KG1 (cell line): Measurements from ENCODE around the gene EFHC2.
"Not testable (repeated sequence)": the region's sequence is repeated elsewhere in the genome, so short reads cannot be mapped to it uniquely, and the experiment has no call there.

Experiments
- DNase-seq: peaks from one replicate; lab custom pipeline; 2025; lab: John Stamatoyannopoulos, UW

The EFHC2 gene

GRCh38 chrX:44234116-44234515 lies 109.4 kb downstream of the EFHC2 start:
- no peak for DNase-seq

- DNase-seq = no peak
Observed at GRCh38 chrX:44232081-44232480, 111.4 kb downstream of the EFHC2 start.

GRCh38 chrX:44228621-44229020 lies 114.9 kb downstream of the EFHC2 start:
- no peak for DNase-seq

GRCh38 chrX:44227991-44228390 lies 115.5 kb downstream of the EFHC2 start:
- no peak for DNase-seq

DNA sequence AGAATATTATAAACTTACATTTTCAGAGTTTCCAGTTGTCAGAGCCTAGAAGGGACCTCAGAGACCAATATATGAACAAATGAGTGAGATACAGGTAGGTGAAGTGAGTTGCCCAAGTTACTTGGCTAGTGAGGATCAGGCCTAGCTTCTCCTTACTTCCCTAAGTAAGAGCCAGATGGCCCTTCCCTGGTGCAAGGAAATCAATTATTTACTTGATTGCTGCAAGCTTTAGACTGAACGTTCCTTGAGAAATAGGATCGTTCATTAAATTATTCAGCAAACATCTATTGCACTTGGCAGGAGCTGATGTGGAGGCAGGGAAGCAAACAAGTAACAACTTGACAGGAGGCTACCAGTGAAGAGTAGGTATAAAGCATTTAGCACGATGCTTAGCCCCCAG lies 117.8 kb downstream of the EFHC2 start:
- no peak for DNase-seq

- DNase-seq = no peak
Observed at GRCh38 chrX:44224760-44225159, 118.7 kb downstream of the EFHC2 start.

GRCh38 chrX:44223150-44223549 lies 120.3 kb downstream of the EFHC2 start:
- DNase-seq = no peak

GRCh38 chrX:44218465-44218864 lies 125.0 kb downstream of the EFHC2 start:
- DNase-seq = no peak

DNA sequence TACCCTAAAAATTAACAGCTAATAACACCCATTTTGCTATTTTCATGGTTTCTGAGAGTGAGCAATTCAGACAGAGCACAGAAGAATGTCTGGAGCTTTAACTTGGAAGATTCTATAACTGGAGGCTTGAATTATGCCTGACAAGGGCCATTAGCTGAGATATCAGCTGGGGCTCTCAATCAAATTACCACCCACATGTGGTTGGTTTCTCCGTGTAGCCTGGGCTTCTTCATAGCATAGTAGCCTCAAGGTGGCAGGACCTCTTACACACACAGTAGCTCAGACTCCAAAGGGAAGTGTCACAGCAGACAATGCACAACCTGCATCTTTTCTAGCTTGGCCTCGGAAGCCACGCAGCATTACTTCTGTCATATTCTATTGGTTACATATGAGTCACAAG lies 127.3 kb downstream of the EFHC2 start:
- DNase-seq = no peak

DNA sequence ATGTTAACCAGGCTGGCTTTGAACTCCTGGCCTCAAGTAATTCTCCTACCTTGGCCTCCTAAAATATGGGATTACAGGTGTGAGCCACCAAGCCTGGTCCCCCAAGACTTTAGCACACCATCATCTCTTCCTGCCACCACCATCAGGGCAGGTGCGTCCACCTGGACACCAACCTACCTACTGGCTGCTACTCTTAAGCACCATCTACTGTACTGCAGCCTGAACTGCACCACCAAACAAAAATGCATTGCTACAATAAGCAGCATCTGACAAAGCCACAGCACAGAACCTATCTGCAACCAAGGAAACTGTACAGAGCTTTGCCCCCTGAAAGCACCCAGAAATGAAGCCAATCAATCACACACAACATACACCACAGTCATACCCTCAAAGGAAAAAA lies 139.7 kb downstream of the EFHC2 start:
- DNase-seq = no peak

- no peak for DNase-seq
Observed at GRCh38 chrX:44202596-44202995, 140.9 kb downstream of the EFHC2 start.

DNA sequence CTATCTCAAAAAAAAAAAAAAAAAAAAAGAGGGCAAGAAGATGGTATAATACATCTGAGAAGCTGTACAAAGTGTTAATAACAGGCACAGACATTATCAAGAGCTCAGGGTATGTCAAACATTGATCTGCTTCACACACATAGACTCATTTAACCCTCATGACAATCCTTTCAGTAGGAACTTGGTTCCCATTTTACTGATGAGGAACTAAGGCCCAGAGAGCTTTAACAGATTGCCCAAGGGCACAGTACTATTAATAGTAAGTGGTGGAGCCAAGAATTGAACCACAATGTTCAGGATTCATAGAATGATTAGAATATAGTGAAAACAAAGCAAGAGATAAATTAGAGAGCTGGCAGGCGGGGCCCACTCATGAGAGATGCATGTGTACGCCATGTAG lies 154.4 kb downstream of the EFHC2 start:
- DNase-seq = no peak

GRCh38 chrX:44187915-44188314 lies 155.6 kb downstream of the EFHC2 start:
- DNase-seq = not testable (repeated sequence)

- no peak for DNase-seq
Observed at GRCh38 chrX:44183329-44183728, 160.1 kb downstream of the EFHC2 start.

DNA sequence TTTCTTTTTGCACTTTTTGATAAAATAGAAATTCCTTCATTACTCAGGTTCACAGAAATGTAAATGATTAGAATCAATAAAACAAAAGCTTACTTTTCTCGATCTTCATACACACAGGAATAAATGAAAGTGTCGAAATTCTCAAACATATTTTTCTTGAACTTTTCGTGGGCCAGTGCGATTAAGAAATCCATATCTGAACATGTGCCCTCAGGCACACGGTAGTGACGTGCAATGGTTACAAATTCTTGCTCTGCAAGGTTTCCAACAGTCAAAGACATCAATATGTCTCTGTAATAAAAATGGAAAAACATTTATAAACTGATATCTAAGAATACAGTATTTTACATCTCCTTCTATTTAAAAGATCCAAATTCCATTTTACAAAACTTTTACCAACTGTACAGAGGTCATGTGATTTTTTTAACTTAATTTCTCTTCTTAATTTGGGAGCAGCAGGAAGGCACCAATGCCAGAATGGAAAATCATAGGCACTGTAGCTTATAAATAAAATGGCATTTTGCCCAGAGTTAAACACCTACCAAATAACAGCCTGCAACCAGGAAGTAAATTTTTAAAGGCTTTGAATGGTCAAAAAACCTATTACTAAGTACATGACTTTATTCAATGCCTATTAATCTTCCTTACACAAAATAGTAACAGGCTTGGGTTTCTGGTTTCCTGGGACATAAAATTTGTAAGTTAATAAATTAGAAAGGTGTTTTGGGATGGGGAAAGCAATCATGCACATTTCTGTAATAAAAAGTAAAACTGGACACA lies 165.0 kb downstream of the EFHC2 start:
- no peak for DNase-seq

DNA sequence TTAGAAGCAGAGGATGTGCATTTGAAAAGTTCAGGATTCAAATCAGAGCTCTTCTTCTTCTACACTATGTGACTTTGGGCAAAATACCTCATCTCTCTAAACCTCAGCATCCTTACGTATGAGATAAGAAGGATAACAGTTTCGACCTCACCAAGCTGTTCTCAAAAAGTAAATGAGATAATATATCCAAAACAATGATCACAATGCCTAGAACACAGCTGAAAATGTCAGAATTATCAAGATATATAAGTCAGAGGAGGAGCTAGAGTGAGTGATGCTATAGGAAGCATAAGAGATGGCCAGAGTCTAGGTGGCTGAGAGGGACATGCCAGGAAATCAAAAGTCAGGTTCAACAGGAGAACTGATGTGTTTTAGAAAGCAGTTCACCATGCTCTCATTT lies 168.0 kb downstream of the EFHC2 start:
- no peak for DNase-seq

DNA sequence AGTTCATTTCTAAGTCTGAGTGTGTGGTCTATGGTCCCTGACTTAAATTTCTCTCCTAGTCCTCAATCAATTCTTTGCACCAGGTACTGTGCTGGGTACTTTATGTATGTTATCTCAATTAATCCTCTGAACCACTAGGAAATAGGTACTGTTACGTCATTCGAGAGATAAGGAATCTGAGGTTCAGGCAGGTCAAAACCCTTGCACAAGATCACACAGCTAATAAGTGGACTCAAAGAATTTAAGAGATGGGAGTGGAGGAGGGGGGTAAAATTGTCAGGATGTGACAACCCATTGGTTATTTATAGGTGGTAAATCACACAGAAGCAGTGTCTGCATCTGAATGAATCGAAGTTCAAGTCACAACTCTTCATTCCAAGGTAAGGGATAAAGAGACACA lies 169.4 kb downstream of the EFHC2 start:
- DNase-seq = no peak

DNA sequence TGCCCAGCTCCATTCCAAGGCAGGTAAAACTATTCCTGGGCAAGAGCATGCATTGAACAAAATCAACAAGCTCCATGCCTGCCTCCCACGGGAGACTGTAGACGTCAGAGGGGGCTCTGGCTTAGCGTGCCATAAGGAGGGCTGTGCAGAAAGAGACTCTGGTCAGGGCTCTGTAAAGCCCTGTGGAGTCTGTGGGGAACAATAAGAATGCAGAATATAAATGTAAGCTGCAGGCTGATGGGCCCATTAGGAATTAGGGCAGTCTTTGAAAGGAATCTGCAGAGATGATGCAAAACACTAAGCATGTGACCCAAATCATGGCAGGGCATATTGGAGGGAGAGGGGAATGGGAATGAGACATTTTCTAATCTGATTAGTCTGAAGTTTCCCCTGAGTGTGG lies 170.3 kb downstream of the EFHC2 start:
- no peak for DNase-seq

- DNase-seq = no peak
Observed at GRCh38 chrX:44167116-44167515, 176.4 kb downstream of the EFHC2 start.

DNA sequence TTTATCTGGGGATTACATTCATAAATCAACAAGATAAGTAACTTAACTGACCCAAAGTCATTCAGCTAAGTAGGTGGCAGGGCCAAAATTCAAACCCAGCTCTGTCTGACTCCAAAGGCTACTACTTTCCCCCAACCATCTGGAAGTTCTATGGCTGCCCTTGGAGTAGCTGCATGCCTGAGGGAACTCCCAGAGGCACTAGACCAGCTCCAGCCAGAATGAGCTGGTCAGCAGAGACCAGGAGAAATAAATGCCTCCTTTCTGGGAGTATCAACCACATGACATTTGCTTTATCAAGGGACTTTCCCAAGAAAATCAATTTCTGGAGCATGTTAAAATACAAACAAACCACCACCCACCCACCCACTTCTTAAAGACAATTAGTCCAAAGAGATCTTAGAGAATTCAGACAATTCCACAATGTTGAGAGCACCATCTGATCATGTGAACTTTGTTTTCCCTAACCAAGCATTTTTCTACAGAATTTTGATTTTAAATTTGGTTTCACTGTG lies 180.5 kb downstream of the EFHC2 start:
- no peak for DNase-seq

DNA sequence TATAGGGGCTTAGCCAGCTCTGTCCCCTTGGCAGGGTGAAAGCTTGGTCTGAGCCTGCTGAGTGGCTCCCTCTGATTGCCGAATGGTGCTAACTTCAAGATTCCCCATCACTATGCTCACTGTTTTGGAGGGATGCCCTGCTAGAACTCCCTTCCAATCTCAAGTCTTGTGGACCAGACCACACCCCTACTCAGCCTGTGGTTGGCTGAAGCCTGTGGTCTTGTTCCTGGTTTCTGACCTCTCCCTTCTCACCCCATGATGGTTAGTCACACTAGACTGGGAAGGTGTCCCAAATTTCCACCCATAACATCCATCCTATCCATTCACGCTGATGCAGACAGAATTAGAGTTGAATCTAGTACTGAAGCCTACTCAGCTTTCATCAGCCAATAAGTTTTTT lies 185.6 kb downstream of the EFHC2 start:
- DNase-seq = no peak

- no peak for DNase-seq
Observed at GRCh38 chrX:44157283-44157682, 186.2 kb downstream of the EFHC2 start.

DNA sequence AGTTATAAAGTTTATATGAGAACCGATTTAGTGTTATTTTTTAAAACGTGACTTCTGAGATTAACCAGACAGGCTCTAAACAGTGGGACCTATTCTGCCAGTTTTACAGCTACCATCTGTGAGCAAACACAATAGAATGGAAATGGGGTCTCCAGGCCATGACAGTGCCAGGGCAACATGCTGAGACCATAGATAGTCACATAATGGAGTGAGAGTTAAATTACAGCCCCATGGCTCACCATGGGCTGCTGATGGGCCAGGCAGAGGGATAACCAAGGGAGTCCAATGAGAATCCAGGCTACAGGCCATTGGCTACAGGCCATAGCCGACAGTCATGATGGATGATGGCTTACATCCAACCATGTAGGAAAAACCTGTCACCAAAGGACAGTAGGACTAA lies 186.7 kb downstream of the EFHC2 start:
- no peak for DNase-seq

GRCh38 chrX:44155126-44155525 lies 188.3 kb downstream of the EFHC2 start:
- DNase-seq = no peak
